Measurements from ENCODE around the gene TAF6. TPM values are rescaled to one million over a fixed set of nuclear protein-coding genes. Genes with fewer than 3 reads are reported as not detected.

TAF6 gene
- 10 to 100 TPM; 43.5 to 45.3 TPM for total RNA-seq
- polyA plus RNA-seq (ENCODE audit: insufficient read length in 6 of 6) = 10 to 100 TPM; 48.9 to 69.2 (median 59.9) TPM
- long read RNA-seq, donor 1, transcript TAF6-211 (15 exons, 2,464 nt) = major isoform, 8 of 19 reads
- long read RNA-seq, donor 1, partial matches to known transcripts = 7 of 19 reads
- long read RNA-seq, donor 1, other reads (novel, unspliced or antisense) = 0 of 19 reads
- long read RNA-seq, donor 2, partial matches to known transcripts = 0 of 4 reads
- long read RNA-seq, donor 2, other reads (novel, unspliced or antisense) = 0 of 4 reads
- long read RNA-seq, donor 3, transcript TAF6-211 (15 exons, 2,464 nt) = major isoform, 7 of 8 reads
- long read RNA-seq, donor 3, partial matches to known transcripts = 0 of 8 reads
- long read RNA-seq, donor 3, other reads (novel, unspliced or antisense) = 0 of 8 reads
- long read RNA-seq, donor 4, partial matches to known transcripts = 2 of 5 reads
- long read RNA-seq, donor 4, other reads (novel, unspliced or antisense) = 0 of 5 reads
- long read RNA-seq, donor 5, transcript TAF6-209 (15 exons, 2,297 nt) = major isoform, 5 of 7 reads
- long read RNA-seq, donor 5, partial matches to known transcripts = 0 of 7 reads
- long read RNA-seq, donor 5, other reads (novel, unspliced or antisense) = 0 of 7 reads
- long read RNA-seq, donor 6, transcript TAF6-211 (15 exons, 2,464 nt) = major isoform, 6 of 6 reads
- long read RNA-seq, donor 6, partial matches to known transcripts = 0 of 6 reads
- long read RNA-seq, donor 6, other reads (novel, unspliced or antisense) = 0 of 6 reads
- long read RNA-seq, donor 7, partial matches to known transcripts = 0 of 4 reads
- long read RNA-seq, donor 7, other reads (novel, unspliced or antisense) = 0 of 4 reads
- long read RNA-seq, donor 8, transcript TAF6-211 (15 exons, 2,464 nt) = major isoform, 7 of 9 reads
- long read RNA-seq, donor 8, partial matches to known transcripts = 0 of 9 reads
- long read RNA-seq, donor 8, other reads (novel, unspliced or antisense) = 0 of 9 reads
- long read RNA-seq, donor 9 = 0 reads
- long read RNA-seq, donor 10, partial matches to known transcripts = 1 of 4 reads
- long read RNA-seq, donor 10, other reads (novel, unspliced or antisense) = 0 of 4 reads
- long read RNA-seq, donor 11, transcript TAF6-211 (15 exons, 2,464 nt) = major isoform, 6 of 13 reads
- long read RNA-seq, donor 11, partial matches to known transcripts = 5 of 13 reads
- long read RNA-seq, donor 11, other reads (novel, unspliced or antisense) = 0 of 13 reads
- long read RNA-seq, donor 12, transcript TAF6-211 (15 exons, 2,464 nt) = major isoform, 8 of 65 reads
- long read RNA-seq, donor 12, partial matches to known transcripts = 56 of 65 reads
- long read RNA-seq, donor 12, other reads (novel, unspliced or antisense) = 0 of 65 reads

DNA sequence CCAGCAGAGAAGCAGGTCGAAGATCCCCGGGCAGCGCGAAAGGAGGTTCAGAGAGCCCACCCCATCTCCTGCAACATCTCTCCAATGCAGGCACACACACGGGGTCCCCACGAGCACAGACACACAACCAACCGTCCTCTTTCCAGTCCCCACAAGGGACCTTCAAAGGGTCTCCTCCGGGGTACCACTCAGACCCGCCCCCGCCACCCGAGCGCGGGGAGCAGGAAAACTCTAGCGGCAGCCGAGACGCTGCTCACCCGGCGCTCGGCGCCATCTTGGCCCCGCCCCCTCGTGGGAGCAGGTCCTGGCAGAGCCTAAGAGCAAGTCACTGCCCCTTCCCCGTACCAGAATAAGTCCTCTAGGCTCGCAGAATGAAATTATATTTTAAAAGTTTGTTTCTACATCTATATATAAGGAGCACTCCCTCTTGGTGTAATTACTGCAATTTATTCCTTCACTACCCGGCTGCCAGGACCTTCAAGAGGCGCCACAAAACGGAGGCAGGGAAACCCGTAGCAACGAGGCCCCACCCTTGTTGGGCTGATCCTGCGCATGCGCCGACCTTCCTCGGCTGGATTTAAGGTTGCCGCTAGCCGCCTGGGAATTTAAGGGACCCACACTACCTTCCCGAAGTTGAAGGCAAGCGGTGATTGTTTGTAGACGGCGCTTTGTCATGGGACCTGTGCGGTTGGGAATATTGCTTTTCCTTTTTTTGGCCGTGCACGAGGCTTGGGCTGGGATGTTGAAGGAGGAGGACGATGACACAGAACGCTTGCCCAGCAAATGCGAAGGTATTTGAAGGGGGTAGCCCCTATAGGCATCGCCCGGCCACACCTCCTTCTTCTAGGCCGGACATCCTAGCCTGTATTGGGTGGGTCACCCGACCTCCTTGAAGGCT is at the start of gene TAF6, which contains the start of gene CNPY4:
TAF6 (minus strand) TSS at position 287 of the 898 bp plus-strand sequence. CDS start 5,149 bp downstream, outside the sequence.
CNPY4 (plus strand) TSS at position 563 of the 898 bp plus-strand sequence; CDS start at position 674, 111 bp downstream.
- H3K27ac ChIP-seq = peak within 1 kb of the TSS; percentile 84 to 88
- peak; percentile 96 for ATAC-seq
- H3K36me3 ChIP-seq = no peaks in the 10 kb centered on the region
- peak within 1 kb of the TSS; percentile 83 to 89 for H3K4me3 ChIP-seq
- no peaks in the 10 kb centered on the region for H3K9me3 ChIP-seq
- H3K27me3 ChIP-seq = no peaks in the 10 kb centered on the region
- intact Hi-C loops (cut with DNase I) = no loop called here
- peak; percentile 95 to 98 (median 97) for DNase-seq
- peaks cover 14 to 21% of the 10 kb centered on the region in 2 donors for H3K4me1 ChIP-seq
- TF ChIP-seq CTCF (IDR thresholded peaks at IDR 0.05) = peak in 1 of 2 donors; percentile 8

DNA sequence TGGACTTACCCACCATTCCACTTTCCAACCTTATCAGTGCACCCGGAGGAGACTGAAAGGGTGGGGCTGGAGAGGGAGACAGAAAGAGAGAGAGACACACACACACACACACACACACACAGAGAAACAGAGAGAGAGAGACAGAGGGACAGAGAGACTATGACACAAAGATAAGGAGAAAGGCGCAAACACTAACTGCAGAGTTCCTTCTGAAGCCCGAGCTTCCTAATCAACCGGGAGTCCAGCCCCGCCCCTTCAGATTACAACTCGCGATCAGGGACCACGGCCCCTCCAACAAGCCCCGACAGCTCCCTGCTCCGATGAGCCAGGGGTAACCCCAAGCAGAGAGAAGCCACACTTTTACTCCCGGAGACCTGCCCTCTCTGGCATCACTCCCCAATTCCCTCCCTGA is 48.8 kb upstream of the TAF6 start:
- Histone ChIP-seq H3K9me3 (no peaks in the 10 kb centered on the region), H3K4me3 (peak overlapping the region; percentile 33 to 48), H3K27ac (peak overlapping the region in 1 of 2 donors; percentile 66), H3K27me3 (peaks cover 10 to 70% of the 10 kb centered on the region in 2 donors), H3K36me3 (no peaks in the 10 kb centered on the region), H3K4me1 (peaks cover 0 to 43% of the 10 kb centered on the region in 2 donors)
- peak; percentile 21 for ATAC-seq
- intact Hi-C loops (cut with DNase I) = no loop called here
- peak in 1 of 4 donors; percentile 43 for DNase-seq
- no peak for TF ChIP-seq CTCF (IDR thresholded peaks at IDR 0.05)

DNA sequence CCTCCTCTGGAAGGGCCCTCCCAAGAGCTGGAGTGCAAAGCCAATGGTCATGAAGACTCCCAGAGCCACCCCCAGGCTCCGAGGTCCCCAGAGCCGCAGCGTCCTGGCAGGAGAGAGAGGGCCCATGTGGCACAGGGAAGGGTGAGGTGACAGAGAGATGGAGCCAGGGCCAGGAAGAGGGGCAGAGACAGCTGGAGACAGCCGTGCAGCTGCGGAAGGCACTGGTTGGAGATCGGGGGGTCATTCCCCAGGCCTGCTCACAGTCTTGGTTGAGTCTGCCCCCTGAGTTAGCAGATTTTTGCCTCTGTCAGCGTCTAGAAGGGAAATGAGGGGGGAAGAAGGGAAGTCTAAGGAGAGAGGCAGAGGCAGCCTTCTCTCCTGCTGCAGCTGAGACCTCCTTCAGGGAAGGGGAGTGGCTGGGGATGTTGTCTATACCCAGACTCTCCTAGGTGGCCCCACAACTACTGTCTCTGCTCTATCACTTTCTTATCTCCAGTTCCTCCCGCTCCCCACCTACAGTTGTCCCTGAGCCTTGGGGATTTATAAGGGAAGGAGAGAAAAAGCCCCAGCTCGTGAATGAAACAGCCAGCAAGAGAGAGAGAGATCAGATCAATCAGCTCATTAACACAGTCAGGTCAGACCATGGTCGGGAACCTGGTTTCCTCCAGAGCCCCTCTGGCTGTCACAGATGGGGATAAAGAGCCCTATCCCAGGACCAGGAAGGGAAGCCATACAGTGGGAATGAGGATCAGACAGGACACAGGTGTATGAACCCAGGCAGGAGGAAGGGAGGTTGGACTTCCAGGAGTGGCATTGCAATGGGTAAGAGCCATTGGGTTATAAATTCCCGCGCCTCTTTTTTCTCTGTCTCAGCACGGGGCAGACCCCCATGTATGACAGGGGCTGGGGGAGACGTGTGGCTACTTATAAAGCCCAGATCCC is 48.1 kb upstream of the TAF6 start:
- H3K36me3 ChIP-seq = no peaks in the 10 kb centered on the region
- ATAC-seq (peak; percentile 8), DNase-seq (no peak)
- peaks cover 10 to 64% of the 10 kb centered on the region in 2 donors for H3K27me3 ChIP-seq
- peaks cover 0 to 43% of the 10 kb centered on the region in 2 donors for H3K4me1 ChIP-seq
- no peak overlapping the region for H3K27ac ChIP-seq
- no peaks in the 10 kb centered on the region for H3K9me3 ChIP-seq
- TF ChIP-seq CTCF (IDR thresholded peaks at IDR 0.05) = no peak
- H3K4me3 ChIP-seq = peak overlapping the region in 1 of 2 donors; percentile 48
- intact Hi-C loops (cut with DNase I) = no loop called here
